HUES6 (cell line): ENCODE data around the gene RNF130.

Source experiments
- H3K27ac ChIP-seq: 2 replicates; pipeline ENCODE4 v1.7.0; 2013; ENCODE audit warnings: low read depth, mild to moderate bottlenecking, low read length, inconsistent platforms
- H3K27me3 ChIP-seq: 2 replicates; pipeline ENCODE4 v1.6.1; 2013; ENCODE audit warnings: low read length; ENCODE audit not compliant: control insufficient read depth, insufficient read depth
- H3K36me3 ChIP-seq: 2 replicates; pipeline ENCODE4 v1.6.1; 2013; ENCODE audit warnings: low read length; ENCODE audit not compliant: control insufficient read depth, insufficient read depth
- H3K4me1 ChIP-seq: 2 replicates; pipeline ENCODE4 v1.6.1; 2013; ENCODE audit warnings: low read length; ENCODE audit not compliant: control insufficient read depth, insufficient read depth
- H3K4me3 ChIP-seq: 2 replicates; pipeline ENCODE4 v1.5.1; 2013; ENCODE audit warnings: low read depth, low read length
- H3K9ac ChIP-seq: one replicate; pipeline ENCODE4 v1.6.1; 2013; ENCODE audit warnings: mild to moderate bottlenecking, low read length
- H3K9me3 ChIP-seq: 2 replicates; pipeline ENCODE4 v1.6.1; 2013; ENCODE audit warnings: low read depth, low read length; ENCODE audit not compliant: control insufficient read depth, insufficient read depth

The RNF130 gene

DNA sequence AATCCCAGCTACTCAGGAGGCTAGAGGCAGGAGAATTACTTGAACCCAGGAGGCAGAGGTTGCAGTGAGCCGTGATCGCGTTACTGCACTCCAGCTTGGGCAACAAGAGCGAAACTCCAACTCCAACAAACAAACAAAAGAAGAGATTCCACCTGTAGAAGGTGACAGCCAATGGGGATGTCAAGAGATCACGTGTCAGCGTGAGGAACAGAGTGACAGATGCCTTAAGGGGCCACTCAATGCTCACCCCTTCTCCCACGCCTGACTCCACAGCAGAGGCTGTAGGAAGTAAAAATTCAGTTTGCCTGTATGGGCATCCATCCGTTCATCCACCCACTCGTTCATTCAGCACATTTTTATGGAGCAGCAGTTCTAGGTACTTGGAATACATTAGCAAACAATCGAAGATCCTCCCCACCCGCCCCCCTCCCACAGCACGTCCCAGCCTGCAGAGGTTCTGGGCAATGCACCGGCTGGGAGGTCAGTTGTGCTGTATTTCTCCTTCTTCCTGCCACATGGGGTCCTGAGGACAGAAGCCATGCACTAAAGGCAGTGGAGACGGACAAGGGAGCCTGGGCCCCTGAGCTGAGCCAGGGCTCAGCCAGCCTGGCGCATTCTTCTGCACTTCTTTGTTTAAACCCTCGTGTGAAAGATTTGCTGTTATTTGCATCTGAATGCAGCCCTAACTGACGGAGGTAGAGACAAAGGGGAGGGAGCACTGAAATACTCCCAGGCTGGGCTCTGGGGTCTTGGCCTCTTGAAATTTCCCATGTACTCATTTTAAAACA, 11.3 kb upstream of the RNF130 start:
- peaks cover 11% of the 10 kb centered on the region for H3K9me3 ChIP-seq
- H3K9ac ChIP-seq: peak overlapping the region; percentile 55
- H3K27ac ChIP-seq: peak overlapping the region; percentile 90
- H3K4me1 ChIP-seq: peaks cover 38% of the 10 kb centered on the region
- 0 out of 2 replicates have a peak overlapping the region, but pooled peaks have one; percentile 3 for H3K4me3 ChIP-seq
- no peaks in the 10 kb centered on the region for H3K36me3 ChIP-seq
- H3K27me3 ChIP-seq: no peaks in the 10 kb centered on the region

DNA sequence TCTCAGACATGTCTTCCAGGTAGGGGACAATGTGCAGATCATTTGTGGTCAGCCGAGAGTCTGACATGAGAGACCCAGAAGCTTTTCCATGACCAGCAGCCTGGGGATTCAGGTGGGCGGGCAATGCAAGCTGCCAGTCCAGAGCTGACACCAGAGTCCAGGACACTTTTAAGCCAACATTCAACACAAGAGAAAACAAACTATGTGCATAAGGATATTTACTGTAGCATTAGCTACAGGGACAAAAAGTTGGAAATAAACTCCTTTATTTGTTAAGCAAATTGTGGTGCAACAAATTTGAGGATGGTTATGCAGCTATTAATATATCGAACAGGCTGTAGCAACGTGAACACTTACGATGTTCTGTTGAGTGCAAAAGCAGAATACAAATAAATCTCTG, 9.9 kb upstream of the RNF130 start:
- Histone ChIP-seq H3K4me1 (peaks cover 38% of the 10 kb centered on the region), H3K27me3 (no peaks in the 10 kb centered on the region), H3K27ac (no peak overlapping the region), H3K9ac (no peak overlapping the region), H3K36me3 (no peaks in the 10 kb centered on the region), H3K9me3 (peaks cover 11% of the 10 kb centered on the region), H3K4me3 (no peak overlapping the region)

DNA sequence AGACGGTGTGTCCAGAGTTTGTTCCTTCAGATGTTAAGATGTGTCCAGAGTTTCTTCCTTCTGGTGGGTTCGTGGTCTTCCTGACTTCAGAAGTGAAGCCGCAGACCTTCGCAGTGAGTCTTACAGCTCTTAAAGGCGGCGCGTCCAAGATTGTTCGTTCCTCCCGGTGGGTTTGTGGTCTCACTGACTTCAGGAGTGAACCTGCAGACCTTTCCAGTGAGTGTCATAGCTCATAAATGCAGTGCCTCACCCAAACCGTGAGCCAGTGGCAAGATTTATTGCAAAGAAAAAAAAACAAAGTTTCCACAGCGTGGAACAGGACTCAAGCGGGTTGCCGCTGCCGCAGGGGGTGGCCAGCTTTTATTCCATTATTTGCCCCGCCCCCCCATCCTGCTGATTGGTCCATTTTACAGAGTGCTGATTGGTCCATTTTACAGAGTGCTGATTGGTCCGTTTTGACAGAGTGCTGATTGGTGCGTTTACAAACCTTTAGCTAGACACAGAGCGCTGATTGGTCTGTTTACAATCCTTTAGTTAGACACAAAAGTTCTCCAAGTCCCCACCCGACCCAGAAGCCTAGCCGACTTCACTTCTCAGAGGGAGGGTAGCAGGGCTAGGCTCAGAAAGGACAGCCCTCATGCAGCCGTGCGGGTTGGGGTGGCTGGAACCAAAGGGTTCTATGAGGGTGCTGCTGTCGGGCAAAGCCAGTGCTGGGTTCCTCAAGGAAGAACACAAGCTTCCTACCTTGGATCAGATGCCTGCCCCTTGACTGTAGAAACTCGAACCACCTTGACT, 9.1 kb upstream of the RNF130 start:
- Histone ChIP-seq H3K27me3 (no peaks in the 10 kb centered on the region), H3K27ac (no peak overlapping the region), H3K9ac (no peak overlapping the region), H3K4me1 (peaks cover 35% of the 10 kb centered on the region), H3K36me3 (no peaks in the 10 kb centered on the region), H3K4me3 (no peak overlapping the region), H3K9me3 (peaks cover 11% of the 10 kb centered on the region)

DNA sequence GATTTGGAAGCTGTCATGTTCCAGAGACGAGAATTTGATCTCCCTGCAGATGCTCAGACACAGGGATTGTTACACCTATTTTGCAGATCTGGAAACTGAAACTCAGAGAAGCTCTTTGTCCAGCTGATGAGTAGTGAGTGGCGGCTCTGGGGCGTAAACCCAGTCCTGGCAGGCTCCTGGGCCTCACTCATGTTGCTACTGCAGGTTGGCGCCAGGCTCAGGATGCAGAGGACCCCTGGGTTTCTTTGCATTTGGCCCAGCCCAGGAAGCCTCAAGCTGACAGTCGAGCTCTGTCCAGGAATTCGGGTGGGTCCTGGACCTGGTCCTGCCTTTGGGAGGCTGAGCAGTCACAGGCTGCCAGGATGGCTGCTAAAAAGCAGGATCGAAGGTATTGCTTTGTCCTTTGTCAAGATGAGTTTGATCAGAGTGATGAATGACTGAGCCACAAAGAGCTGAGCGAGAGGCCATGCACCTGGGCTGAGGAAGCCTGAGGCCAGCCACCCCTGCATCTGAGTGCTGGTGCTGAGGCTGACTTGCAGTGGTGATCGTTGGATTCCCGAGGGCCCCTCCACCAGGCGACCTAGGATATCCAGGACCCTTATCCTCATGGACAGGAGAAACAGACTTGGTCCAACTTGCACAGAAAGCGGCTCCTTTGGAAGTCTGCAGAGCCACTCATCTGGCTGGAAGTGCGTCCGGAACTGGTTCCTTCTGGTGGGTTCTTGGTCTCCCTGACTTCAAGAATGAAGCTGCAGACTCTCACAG, 8.3 kb upstream of the RNF130 start:
- Histone ChIP-seq H3K27ac (no peak overlapping the region), H3K9ac (no peak overlapping the region), H3K36me3 (no peaks in the 10 kb centered on the region), H3K4me1 (peaks cover 27% of the 10 kb centered on the region), H3K27me3 (no peaks in the 10 kb centered on the region), H3K4me3 (no peak overlapping the region), H3K9me3 (peaks cover 11% of the 10 kb centered on the region)

DNA sequence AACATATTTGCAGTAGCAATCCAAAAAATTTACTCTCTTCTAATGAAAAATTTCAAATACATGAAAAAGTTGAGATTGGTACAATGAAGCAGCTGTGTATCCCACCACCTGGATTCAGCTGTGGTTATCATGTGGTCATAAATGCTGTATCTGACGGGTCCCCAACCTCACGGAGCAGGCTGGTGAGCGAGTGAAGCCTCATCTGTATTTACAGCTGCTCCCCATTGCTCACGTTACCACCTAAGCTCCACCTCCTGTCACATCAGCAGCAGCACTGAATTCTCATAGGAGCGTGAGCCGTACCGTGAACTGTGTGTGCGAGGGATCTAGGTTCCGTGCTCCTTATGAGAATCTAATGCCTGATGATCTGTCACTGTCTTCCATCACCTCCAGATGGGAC, 6.8 kb upstream of the RNF130 start:
- Histone ChIP-seq H3K4me1 (peaks cover 12% of the 10 kb centered on the region), H3K9me3 (peaks cover 11% of the 10 kb centered on the region), H3K36me3 (no peaks in the 10 kb centered on the region), H3K9ac (no peak overlapping the region), H3K27ac (no peak overlapping the region), H3K27me3 (peaks cover 10% of the 10 kb centered on the region), H3K4me3 (no peak overlapping the region)

DNA sequence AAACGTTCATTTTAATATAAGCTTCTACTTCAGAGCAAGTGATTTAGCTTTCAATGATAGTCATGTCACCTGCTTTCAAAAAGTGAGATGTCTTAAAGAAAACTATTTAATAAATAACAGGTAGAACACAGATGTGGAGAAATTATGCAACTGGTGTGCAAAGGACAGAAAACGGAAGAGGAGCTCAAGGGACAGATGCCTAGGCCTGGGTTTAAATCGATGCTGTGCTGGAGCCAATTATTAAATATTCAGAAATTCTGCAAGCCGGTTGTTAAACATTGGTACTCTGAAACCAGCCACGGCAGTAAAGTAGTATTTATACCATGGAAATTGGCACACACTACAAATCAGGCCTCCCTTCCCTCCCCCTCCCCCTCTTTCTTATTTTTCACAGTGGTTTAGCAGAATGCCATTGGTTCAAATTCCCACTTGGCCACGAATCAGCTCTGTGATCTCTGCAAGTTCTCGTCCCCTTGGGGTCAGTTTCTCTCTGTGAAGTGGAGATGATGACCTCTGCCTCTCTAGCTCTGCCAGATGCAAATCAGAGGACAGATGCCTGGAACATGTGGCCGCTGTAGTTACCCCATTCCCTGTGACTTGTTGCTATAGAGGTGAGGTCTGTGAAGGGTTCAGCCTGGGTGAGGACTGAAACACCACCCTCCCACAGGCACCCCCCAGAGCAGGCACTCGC, 6.2 kb upstream of the RNF130 start:
- peaks cover 16% of the 10 kb centered on the region for H3K27me3 ChIP-seq

DNA sequence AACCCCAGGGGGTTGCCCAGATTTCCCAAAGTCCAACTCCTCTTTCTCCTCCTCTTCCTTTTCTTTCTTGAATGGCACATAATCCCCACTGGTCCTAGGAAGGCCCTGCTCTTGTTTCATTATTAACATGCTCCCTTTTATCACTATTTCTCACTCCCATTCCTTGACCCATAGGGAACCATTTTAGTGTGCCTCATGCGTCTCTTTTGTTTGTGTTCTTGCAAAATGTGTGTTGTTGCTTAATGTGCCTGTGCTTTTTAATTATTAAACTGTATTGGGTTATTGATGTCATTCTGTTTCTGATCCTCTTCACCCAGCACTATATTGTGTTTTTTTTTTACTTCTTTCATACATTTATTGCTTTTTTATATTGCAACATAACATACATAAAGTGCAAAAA, 4.1 kb upstream of the RNF130 start:
- Histone ChIP-seq H3K9ac (no peak overlapping the region), H3K9me3 (peaks cover 22% of the 10 kb centered on the region), H3K4me3 (no peak overlapping the region), H3K27me3 (peaks cover 23% of the 10 kb centered on the region), H3K27ac (no peak overlapping the region), H3K4me1 (no peaks in the 10 kb centered on the region), H3K36me3 (no peaks in the 10 kb centered on the region)

More for the DNA sequence above, 6.2 kb upstream of the RNF130 start:
- Histone ChIP-seq H3K9ac (no peak overlapping the region), H3K9me3 (peaks cover 15% of the 10 kb centered on the region), H3K36me3 (no peaks in the 10 kb centered on the region), H3K27ac (no peak overlapping the region), H3K4me1 (peaks cover 7% of the 10 kb centered on the region), H3K4me3 (no peak overlapping the region)

DNA sequence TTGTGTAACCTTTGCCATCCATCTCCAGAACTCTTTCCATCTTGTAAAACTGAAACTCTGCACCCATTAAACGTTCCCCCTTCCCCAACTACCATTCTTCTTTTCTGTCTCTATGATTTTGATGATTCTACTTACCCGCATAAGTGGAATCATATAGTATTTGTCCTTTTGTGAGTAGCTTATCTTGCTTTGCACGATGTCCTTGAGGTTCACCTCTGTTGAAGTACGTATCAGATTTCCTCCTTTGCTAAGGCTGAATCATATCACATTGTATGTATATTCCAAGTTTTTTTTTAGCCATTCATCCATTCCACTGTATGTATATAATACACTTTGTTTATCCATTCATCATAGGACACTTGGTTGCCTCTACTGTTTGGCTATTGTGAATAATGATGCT, 2.9 kb upstream of the RNF130 start:
- no peak overlapping the region for H3K9ac ChIP-seq
- peaks cover 23% of the 10 kb centered on the region for H3K27me3 ChIP-seq
- peaks cover 22% of the 10 kb centered on the region for H3K9me3 ChIP-seq
- no peak overlapping the region for H3K27ac ChIP-seq
- H3K4me1 ChIP-seq: peaks cover 9% of the 10 kb centered on the region
- H3K4me3 ChIP-seq: no peak overlapping the region
- H3K36me3 ChIP-seq: no peaks in the 10 kb centered on the region

DNA sequence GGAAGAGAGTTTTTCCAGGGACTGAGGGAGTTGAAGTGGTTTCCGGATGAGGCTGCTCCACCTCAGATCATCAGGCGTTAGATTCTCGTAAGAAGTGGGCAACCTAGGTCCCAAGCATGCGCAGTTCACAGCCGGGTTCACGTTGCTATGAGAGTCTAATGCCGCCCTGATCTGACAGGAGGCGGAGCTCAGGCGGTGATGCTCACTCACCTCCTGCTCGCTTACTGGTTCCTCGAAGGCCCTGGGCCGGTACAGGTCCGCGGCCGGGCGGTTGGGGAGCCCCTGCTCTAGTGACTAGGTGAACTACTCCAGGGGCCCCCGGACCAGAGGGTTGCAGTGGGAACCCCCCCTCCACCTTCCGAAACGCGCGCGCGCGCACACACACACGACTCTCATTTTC, 997 bp upstream of the RNF130 start:
- Histone ChIP-seq H3K9ac (no peak overlapping the region), H3K9me3 (peaks cover 11% of the 10 kb centered on the region), H3K4me3 (no peak overlapping the region), H3K27ac (no peak overlapping the region), H3K27me3 (peaks cover 23% of the 10 kb centered on the region), H3K4me1 (peaks cover 28% of the 10 kb centered on the region), H3K36me3 (no peaks in the 10 kb centered on the region)

DNA sequence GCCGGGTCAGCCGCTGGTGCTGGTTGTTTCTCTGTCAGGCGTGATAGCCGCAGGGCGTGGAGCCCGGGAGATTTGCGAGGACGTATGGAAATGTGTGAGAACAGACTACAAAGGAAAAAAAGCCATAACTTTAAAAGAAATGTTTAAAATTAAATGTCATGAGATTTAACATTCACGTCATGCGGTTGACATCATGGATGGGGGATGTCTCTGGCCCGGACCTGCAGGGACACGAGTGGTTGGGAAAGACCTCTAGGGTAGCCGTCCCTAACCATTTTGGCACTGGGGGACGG, 643 bp upstream of the RNF130 start:
- no peaks in the 10 kb centered on the region for H3K36me3 ChIP-seq
- H3K9ac ChIP-seq: no peak overlapping the region
- peaks cover 11% of the 10 kb centered on the region for H3K9me3 ChIP-seq
- H3K27ac ChIP-seq: no peak overlapping the region; the same call in 1 of the 2 replicates
- H3K4me1 ChIP-seq: peaks cover 31% of the 10 kb centered on the region
- peaks cover 23% of the 10 kb centered on the region for H3K27me3 ChIP-seq
- H3K4me3 ChIP-seq: peak overlapping the region; percentile 83
